RWPE1 (cell line): ENCODE results near the gene NCF4.

Experiments
- CTCF ChIA-PET: fragments of 350-600 bp; sonication (Branson Sonifier 250); formaldehyde crosslinking; extraction: SDS; loops from one replicate; lab custom pipeline; 2021; lab: Yijun Ruan, JAX
- POLR2A ChIA-PET: fragments of 400-600 bp; formaldehyde crosslinking; extraction: SDS; loops from one replicate; lab custom pipeline; 2020; ENCODE audit warnings: antibody characterized with exemption; ENCODE audit not compliant: low non-redundant PET; lab: Yijun Ruan, JAX
- DNase-seq: peaks from one replicate; pipeline ENCODE4 v3.0.0; 2012; ENCODE audit warnings: low spot score
- H3K27ac ChIP-seq: fragments of 450-650 bp; 2 replicates; pipeline ENCODE4 v1.5.1; 2017
- CTCF ChIP-seq: fragments of 450-650 bp; conservative IDR thresholded peaks from 2 replicates; pipeline ENCODE4 v1.5.1; 2017; ENCODE audit warnings: low read depth, mild to moderate bottlenecking

The NCF4 gene

GRCh38 chr22:36901411-36902142 lies 40.8 kb downstream of the NCF4 start:
- no peak for DNase-seq
- TF ChIP-seq CTCF: no peak
- ChIA-PET POLR2A (no interaction called here), CTCF (no interaction called here)
- H3K27ac ChIP-seq: no peak overlapping the region

GRCh38 chr22:36902143-36902926 lies 41.5 kb downstream of the NCF4 start:
- no peak for TF ChIP-seq CTCF
- CTCF ChIA-PET: no interaction called here
- no peak for DNase-seq
- POLR2A ChIA-PET: no interaction called here
- H3K27ac ChIP-seq: no peak overlapping the region

GRCh38 chr22:36904260-36904880 lies 43.6 kb downstream of the NCF4 start:
- ChIA-PET POLR2A (no interaction called here), CTCF (no interaction called here)
- H3K27ac ChIP-seq: no peak overlapping the region
- TF ChIP-seq CTCF: no peak
- no peak for DNase-seq

- CTCF ChIA-PET: no interaction called here
- no peak for TF ChIP-seq CTCF
- no peak overlapping the region for H3K27ac ChIP-seq
- POLR2A ChIA-PET: no interaction called here
- no peak for DNase-seq
Measured at GRCh38 chr22:36907253-36908195, 46.7 kb downstream of the NCF4 start.

GRCh38 chr22:36910461-36910860 lies 49.7 kb downstream of the NCF4 start:
- CTCF ChIA-PET: no interaction called here
- TF ChIP-seq CTCF: no peak
- POLR2A ChIA-PET: no interaction called here
- no peak overlapping the region for H3K27ac ChIP-seq
- no peak for DNase-seq
